ENCODE measurements around the gene SULT1A1. TPM values are rescaled to one million over a fixed set of nuclear protein-coding genes. Genes with fewer than 3 reads are reported as not detected.

The SULT1A1 gene
- total and polyA plus RNA-seq, 2 of the 13 experiments (the other 11 are each of a cell fraction or from before 2014, with no cell fraction given) = 114 to 147 TPM

- TF ChIP-seq CTCF (CRISPR knock-in tag; IDR thresholded peaks at IDR 0.05) = no peak
- 0 out of 2 replicates have a peak, but pooled peaks have one; percentile 29 for TF ChIP-seq ZFP36L2 (CRISPR knock-in tag; IDR thresholded peaks at IDR 0.05)
- TF ChIP-seq ZNF639 (CRISPR knock-in tag; conservative IDR thresholded peaks at IDR 0.05) = peak; percentile 48; the same call in 1 of the 2 replicates
- peak; percentile 72 for TF ChIP-seq PHF8 (CRISPR knock-in tag; IDR thresholded peaks at IDR 0.05)
- TF ChIP-seq ZNF737 (CRISPR knock-in tag; IDR thresholded peaks at IDR 0.05; ENCODE audit: borderline replicate concordance) = 0 out of 2 replicates have a peak, but pooled peaks have one; percentile 75
- no peak for TF ChIP-seq ZNF10 (CRISPR knock-in tag; IDR thresholded peaks at IDR 0.05; ENCODE audit: borderline replicate concordance, low read depth)
- peak; percentile 9 for TF ChIP-seq PAXIP1 (CRISPR knock-in tag; conservative IDR thresholded peaks at IDR 0.05)
- no peak for TF ChIP-seq RORA (CRISPR knock-in tag; IDR thresholded peaks at IDR 0.05)
- no peak for TF ChIP-seq SALL2 (CRISPR knock-in tag; IDR thresholded peaks at IDR 0.05)
- 0 out of 2 replicates have a peak, but pooled peaks have one; percentile 32 for TF ChIP-seq PRDM10 (CRISPR knock-in tag; IDR thresholded peaks at IDR 0.05; ENCODE audit: low read depth)
- TF ChIP-seq ZNF766 (CRISPR knock-in tag; IDR thresholded peaks at IDR 0.05; ENCODE audit: borderline replicate concordance) = no peak; the same call in 1 of the 2 replicates
- no peak for TF ChIP-seq RNF219 (CRISPR knock-in tag; IDR thresholded peaks at IDR 0.05)
- no peak for TF ChIP-seq SNAI1 (CRISPR knock-in tag; IDR thresholded peaks at IDR 0.05; ENCODE audit: borderline replicate concordance)
These were observed at the start of gene SULT1A1 (continued) for GRCh38 chr16:28609631-28610594.
